Lower leg skin (tissue), 4 donors: ENCODE measurements around the gene ZNF689. TPM values are rescaled to one million over a fixed set of nuclear protein-coding genes. Genes with fewer than 3 reads are reported as not detected.

Source experiments
- DNase-seq, 2 donors: peaks; one replicate each; pipeline ENCODE4 v3.0.0-alpha.2; 2019; ENCODE audit warnings: low spot score in 2 of 2
- H3K4me3 ChIP-seq: fragments of 200-600 bp; sonication (generic); 2 replicates; pipeline ENCODE4 v1.5.1; 2017; ENCODE audit warnings: mild to moderate bottlenecking, low read depth; ENCODE audit not compliant: poor library complexity, severe bottlenecking
- POLR2A ChIP-seq, 2 donors: fragments of 450-650 bp; IDR thresholded peaks; one replicate each; pipeline ENCODE4 v1.6.1; 2016 to 2017; ENCODE audit warnings: antibody characterized with exemption in 2 of 2, mild to moderate bottlenecking in 1 of 2, moderate library complexity in 1 of 2
- WGBS, 2 donors: methylation state at CpG; one replicate each; pipeline ENCODE4 v1.1.5; 2018; 5-methylcytosine and 5-hydroxymethylcytosine counted together
- intact Hi-C: fragments of 100-400 bp; cut with DNase I; formaldehyde crosslinking; loops from one replicate; pipeline ENCODE4 v1.15.0; 2023; ENCODE audit warnings: low total_unique reads
- total RNA-seq, 4 donors: library from RNA; depleted of rRNA; stranded (reverse); fragments of >200 nt; gene quantifications; one replicate each; pipeline ENCODE4 v1.1.0, GENCODE V29; 2016
- TF ChIP-seq, protein P1 (sequence below), 3 donors: fragments of 450-650 bp; IDR thresholded peaks; one replicate each; pipeline ENCODE4 v1.5.1; 2016; ENCODE audit warnings: antibody characterized with exemption in 3 of 3, mild to moderate bottlenecking in 3 of 3, moderate library complexity in 2 of 3

ZNF689 gene
- total RNA-seq, 4 donors from 2014 or later: 3.2 to 9.1 (median 6.7) TPM

DNA sequence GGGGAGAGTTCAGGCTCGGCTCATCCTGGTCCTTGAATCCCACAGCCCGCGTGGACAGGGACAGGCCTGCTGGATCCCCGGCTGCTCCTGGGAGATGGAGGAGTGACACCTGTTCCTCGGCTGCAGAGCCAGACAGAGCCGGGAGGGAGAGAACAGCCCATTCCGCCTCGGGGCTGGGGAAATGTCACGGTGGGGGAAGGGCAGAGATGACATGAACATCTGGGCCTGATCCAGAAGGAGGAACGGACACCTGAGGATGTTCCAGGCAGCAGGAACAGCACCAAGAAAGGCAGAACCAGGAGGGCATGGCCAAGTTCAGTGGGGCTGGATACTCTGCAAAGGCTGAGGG is 54.1 kb downstream of the ZNF689 start:
- DNase-seq: no peak
- intact Hi-C loops: no loop called here
- no peak overlapping the region for H3K4me3 ChIP-seq
- 61 to 62% methylated on average over 10 of the region's 10 CpGs for WGBS, 2 donors
- TF ChIP-seq POLR2A (IDR thresholded peaks at IDR 0.05): no peak
- TF ChIP-seq, protein P1, sequence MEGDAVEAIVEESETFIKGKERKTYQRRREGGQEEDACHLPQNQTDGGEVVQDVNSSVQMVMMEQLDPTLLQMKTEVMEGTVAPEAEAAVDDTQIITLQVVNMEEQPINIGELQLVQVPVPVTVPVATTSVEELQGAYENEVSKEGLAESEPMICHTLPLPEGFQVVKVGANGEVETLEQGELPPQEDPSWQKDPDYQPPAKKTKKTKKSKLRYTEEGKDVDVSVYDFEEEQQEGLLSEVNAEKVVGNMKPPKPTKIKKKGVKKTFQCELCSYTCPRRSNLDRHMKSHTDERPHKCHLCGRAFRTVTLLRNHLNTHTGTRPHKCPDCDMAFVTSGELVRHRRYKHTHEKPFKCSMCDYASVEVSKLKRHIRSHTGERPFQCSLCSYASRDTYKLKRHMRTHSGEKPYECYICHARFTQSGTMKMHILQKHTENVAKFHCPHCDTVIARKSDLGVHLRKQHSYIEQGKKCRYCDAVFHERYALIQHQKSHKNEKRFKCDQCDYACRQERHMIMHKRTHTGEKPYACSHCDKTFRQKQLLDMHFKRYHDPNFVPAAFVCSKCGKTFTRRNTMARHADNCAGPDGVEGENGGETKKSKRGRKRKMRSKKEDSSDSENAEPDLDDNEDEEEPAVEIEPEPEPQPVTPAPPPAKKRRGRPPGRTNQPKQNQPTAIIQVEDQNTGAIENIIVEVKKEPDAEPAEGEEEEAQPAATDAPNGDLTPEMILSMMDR (IDR thresholded peaks at IDR 0.05): no peak

DNA sequence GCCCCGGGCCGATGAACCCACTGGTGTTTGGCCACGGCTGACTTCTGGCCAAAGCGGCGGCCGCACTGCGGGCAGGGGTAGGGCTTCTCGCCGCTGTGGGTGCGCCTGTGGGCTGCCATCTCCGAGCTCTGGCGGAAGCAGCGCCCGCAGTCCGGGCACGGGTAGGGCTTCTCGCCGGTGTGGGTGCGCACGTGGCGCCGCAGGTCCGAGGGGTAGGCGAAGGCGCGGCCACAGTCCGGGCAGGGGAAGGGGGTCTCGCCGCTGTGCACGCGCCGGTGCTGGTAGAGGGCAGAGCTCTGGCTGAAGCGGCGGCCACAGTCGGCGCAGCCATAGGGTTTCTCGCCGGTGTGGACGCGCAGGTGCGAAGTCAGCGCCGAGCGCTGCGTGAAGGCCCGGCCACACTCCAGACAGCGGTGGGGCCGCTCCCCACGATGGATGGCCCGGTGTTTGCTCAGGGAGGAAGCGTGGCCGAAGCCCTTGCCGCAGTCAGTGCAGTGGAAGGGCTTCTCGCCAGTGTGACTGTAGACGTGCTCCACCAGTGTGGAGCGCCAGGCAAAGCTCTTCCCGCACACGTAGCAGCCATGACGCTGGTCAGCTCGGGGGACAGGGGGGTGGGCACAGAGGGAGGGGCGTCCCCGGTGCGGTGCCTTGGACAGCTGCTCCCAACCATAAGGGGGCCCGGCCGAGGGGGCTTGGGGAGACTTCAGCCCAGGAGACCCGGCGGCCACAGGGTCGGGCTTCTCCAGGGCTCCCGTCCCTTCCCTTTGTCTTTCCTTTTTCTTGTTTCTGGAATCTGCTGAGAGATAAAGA is 54.7 kb downstream of the ZNF689 start:
- no peak for DNase-seq
- no peak overlapping the region for H3K4me3 ChIP-seq
- WGBS, 2 donors: 93 to 95% methylated on average over 42 to 68 of the region's 69 CpGs
- TF ChIP-seq POLR2A (IDR thresholded peaks at IDR 0.05): no peak
- TF ChIP-seq, protein P1 (IDR thresholded peaks at IDR 0.05): no peak
- intact Hi-C loops: no loop called here

DNA sequence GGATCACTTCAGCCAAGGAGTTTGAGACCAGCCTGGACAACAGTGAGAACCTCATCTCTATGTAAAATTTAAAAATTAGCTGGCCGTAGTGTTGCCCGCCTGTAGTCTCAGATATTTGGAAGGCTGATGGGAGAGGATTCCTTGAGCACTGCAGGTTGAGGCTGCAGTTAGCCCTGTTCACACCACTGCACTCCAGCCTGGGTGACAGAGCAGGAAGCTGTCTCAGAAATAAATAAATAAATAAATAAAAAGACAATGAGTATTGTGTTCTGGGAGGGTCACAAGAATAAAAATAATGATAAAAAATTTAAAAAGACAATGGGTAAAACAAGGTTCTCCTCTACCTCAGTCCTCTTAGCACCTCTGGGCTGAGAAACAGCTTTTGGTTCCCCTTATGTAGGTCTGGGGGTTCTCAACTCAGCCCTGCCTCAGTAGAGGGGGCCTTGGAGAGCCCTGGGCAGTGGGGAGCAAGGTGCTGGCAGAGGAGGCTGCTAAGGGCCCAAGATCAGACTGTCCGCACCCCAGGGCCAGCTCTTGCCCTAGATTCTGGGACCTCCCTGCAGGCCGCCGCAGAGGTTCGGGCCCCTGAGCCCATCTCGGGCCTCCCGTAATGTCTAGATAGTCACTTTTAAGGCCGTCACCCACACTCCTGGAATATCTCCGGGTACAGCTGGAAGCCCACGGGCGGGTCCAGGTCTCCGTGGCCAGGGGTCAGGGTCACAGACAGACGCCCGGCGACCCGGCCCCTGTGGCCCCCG is 55.5 kb downstream of the ZNF689 start:
- WGBS, 2 donors: 98 to 99% methylated on average over 14 to 18 of the region's 18 CpGs
- no peak overlapping the region for H3K4me3 ChIP-seq
- intact Hi-C loops: no loop called here
- TF ChIP-seq POLR2A (IDR thresholded peaks at IDR 0.05): no peak
- TF ChIP-seq, protein P1 (IDR thresholded peaks at IDR 0.05): no peak
- DNase-seq: no peak

DNA sequence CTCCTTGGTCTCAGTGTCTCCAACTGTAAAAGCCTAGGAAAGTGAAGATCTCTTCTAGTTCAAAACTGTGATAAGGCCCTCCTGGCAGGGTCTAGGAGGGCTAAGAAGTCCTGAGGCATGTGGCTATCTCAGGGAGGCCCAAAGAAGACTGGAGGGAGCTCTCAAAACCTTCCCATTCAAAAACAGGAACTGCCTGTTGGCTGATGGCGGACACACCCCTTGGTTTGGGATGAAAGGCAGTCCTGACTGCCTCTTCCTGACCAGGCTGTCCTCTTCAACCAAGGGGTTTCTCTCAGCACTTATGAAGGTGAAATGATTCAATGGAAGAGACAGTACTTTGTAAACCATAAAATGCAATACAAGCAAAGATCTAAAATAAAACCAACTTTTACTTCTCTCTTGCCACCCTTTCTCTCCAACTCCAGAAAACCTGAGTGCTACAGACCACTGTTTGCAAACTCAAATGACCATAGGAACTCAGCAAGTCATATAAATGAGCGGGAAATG is 56.7 kb downstream of the ZNF689 start:
- intact Hi-C loops: no loop called here
- H3K4me3 ChIP-seq: no peak overlapping the region
- TF ChIP-seq, protein P1 (IDR thresholded peaks at IDR 0.05): no peak
- TF ChIP-seq POLR2A (IDR thresholded peaks at IDR 0.05): no peak
- WGBS, 2 donors: 85 to 87% methylated on average over 2 of the region's 2 CpGs
- DNase-seq: no peak

GRCh38 chr16:30552956-30553355 is 57.2 kb downstream of the ZNF689 start:
- no peak overlapping the region for H3K4me3 ChIP-seq
- WGBS, 2 donors: 85 to 100% methylated on average over 4 of the region's 4 CpGs
- TF ChIP-seq POLR2A (IDR thresholded peaks at IDR 0.05): no peak
- TF ChIP-seq, protein P1 (IDR thresholded peaks at IDR 0.05): no peak
- no peak for DNase-seq
- intact Hi-C loops: no loop called here

Other genes starting within 250 kb of the ZNF689 start
- 10 to 100 TPM; 33.2 to 51.8 (median 41.9) TPM for gene TBC1D10B, start 239.9 kb downstream of the ZNF689 start, total RNA-seq
- gene MYL11, start 235.6 kb downstream of the ZNF689 start, total RNA-seq: 1 to 10 TPM in 1 of 4 donors, under 1 TPM in 1, not detected in 2; 0.79 to 2.1 TPM
- gene SEPTIN1, start 227.8 kb downstream of the ZNF689 start, total RNA-seq: 1 to 10 TPM in 1 of 4 donors, under 1 TPM in 2, not detected in 1; 0.39 to 1.2 (median 0.91) TPM
- 10 to 100 TPM in 3 of 4 donors, 1 to 10 TPM in 1; 8.3 to 15.6 (median 10.5) TPM for gene ZNF48, start 215.0 kb downstream of the ZNF689 start, total RNA-seq
- 10 to 100 TPM in 3 of 4 donors, 1 to 10 TPM in 1; 5.9 to 12.8 (median 11.0) TPM for gene ZNF771, start 202.8 kb downstream of the ZNF689 start, total RNA-seq
- gene DCTPP1, start 180.4 kb downstream of the ZNF689 start, total RNA-seq: 10 to 100 TPM; 14.7 to 18.8 (median 17.9) TPM
- 10 to 100 TPM; 17.7 to 25.3 (median 23.6) TPM for gene SEPHS2, start 164.5 kb downstream of the ZNF689 start, total RNA-seq
- gene ITGAL, start 137.6 kb downstream of the ZNF689 start, total RNA-seq: 1 to 10 TPM; 1.6 to 2.3 (median 1.8) TPM
- gene ZNF768, start 83.8 kb downstream of the ZNF689 start, total RNA-seq: 10 to 100 TPM; 31.1 to 43.5 (median 41.0) TPM
- gene ZNF747, start 75.5 kb downstream of the ZNF689 start, total RNA-seq: 10 to 100 TPM in 3 of 4 donors, 1 to 10 TPM in 1; 9.9 to 23.7 (median 19.6) TPM
- 10 to 100 TPM in 3 of 4 donors, 1 to 10 TPM in 1; 8.3 to 12.0 (median 10.3) TPM for gene ZNF764, start 52.0 kb downstream of the ZNF689 start, total RNA-seq
- 10 to 100 TPM; 11.9 to 22.5 (median 16.0) TPM for gene ZNF688, start 38.7 kb downstream of the ZNF689 start, total RNA-seq
- gene ZNF785, start 24.7 kb downstream of the ZNF689 start, total RNA-seq: 10 to 100 TPM in 2 of 4 donors, 1 to 10 TPM in 2; 9.5 to 19.2 (median 10.4) TPM
- 10 to 100 TPM; 23.8 to 67.5 (median 37.1) TPM for gene PRR14, start 40.6 kb upstream of the ZNF689 start, total RNA-seq
- 100 to 1,000 TPM in 1 of 4 donors, 10 to 100 TPM in 3; 51.0 to 103 (median 58.3) TPM for gene FBRS, start 48.0 kb upstream of the ZNF689 start, total RNA-seq
- 10 to 100 TPM; 21.7 to 44.0 (median 33.7) TPM for gene SRCAP, start 88.8 kb upstream of the ZNF689 start, total RNA-seq
- 10 to 100 TPM; 20.6 to 39.5 (median 31.5) TPM for gene PHKG2, start 138.0 kb upstream of the ZNF689 start, total RNA-seq
- gene CFAP119, start 151.7 kb upstream of the ZNF689 start, total RNA-seq: 1 to 10 TPM; 1.2 to 4.1 (median 2.6) TPM
- 100 to 1,000 TPM in 1 of 4 donors, 10 to 100 TPM in 3; 82.2 to 112 (median 92.9) TPM for gene RNF40, start 151.9 kb upstream of the ZNF689 start, total RNA-seq
- gene ZNF629, start 176.8 kb upstream of the ZNF689 start, total RNA-seq: 10 to 100 TPM; 10.9 to 18.1 (median 16.0) TPM